Measurements from ENCODE around the gene R3HDM2. TPM values are rescaled to one million over a fixed set of nuclear protein-coding genes. Genes with fewer than 3 reads are reported as not detected.

The R3HDM2 gene
- total RNA-seq, 1 donor from 2014 or later, result 86.8 TPM

- Mint-ChIP-seq H3K4me3 (ENCODE audit: low read depth) (peak overlapping the region; percentile 90), H3K9me3 (ENCODE audit: low read depth) (no peaks in the 10 kb centered on the region), H3K27me3 (peaks cover 57% of the 10 kb centered on the region), H3K36me3 (ENCODE audit: insufficient read depth) (no peaks in the 10 kb centered on the region), H3K27ac (peak overlapping the region; percentile 87), H3K4me1 (ENCODE audit: low read depth) (peaks cover 19% of the 10 kb centered on the region)
- peak; percentile 91 for DNase-seq (ENCODE audit: low spot score, unreplicated experiment)
- peak; percentile 81 for TF ChIP-seq CTCF (IDR thresholded peaks at IDR 0.05; ENCODE audit: unreplicated experiment)
Measured at GRCh38 chr12:57459055-57459749, 28.4 kb upstream of the R3HDM2 start.

DNA sequence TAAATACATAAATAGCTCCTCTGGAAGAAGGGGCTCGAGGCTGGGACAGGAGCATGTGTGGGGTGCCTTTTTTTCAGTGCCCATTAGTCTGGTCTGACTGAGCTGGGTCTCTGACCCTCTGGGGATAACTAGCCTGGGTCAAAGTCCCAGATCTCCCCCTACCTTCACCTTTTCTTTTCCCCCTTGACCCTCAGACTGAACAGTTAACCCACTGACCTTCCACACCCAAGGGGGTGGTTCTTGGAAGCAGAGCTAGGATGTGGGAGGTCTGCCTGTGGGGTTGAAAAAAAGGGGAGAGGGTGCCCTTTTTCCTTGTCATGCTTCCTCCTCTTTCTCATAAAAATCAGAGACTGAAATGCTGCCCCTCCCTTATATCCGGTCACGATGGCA, 27.8 kb upstream of the R3HDM2 start:
- peaks cover 19% of the 10 kb centered on the region for H3K4me1 Mint-ChIP-seq (ENCODE audit: low read depth)
- no peaks in the 10 kb centered on the region for H3K9me3 Mint-ChIP-seq (ENCODE audit: low read depth)
- H3K36me3 Mint-ChIP-seq (ENCODE audit: insufficient read depth), result no peaks in the 10 kb centered on the region

DNA sequence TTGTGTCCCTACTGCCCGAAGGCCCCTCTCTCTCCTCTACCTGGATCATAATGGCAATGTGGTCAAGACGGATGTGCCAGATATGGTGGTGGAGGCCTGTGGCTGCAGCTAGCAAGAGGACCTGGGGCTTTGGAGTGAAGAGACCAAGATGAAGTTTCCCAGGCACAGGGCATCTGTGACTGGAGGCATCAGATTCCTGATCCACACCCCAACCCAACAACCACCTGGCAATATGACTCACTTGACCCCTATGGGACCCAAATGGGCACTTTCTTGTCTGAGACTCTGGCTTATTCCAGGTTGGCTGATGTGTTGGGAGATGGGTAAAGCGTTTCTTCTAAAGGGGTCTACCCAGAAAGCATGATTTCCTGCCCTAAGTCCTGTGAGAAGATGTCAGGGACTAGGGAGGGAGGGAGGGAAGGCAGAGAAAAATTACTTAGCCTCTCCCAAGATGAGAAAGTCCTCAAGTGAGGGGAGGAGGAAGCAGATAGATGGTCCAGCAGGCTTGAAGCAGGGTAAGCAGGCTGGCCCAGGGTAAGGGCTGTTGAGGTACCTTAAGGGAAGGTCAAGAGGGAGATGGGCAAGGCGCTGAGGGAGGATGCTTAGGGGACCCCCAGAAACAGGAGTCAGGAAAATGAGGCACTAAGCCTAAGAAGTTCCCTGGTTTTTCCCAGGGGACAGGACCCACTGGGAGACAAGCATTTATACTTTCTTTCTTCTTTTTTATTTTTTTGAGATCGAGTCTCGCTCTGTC, 26.1 kb upstream of the R3HDM2 start:
- H3K4me3 Mint-ChIP-seq (ENCODE audit: low read depth), result no peak overlapping the region
- TF ChIP-seq CTCF (IDR thresholded peaks at IDR 0.05; ENCODE audit: unreplicated experiment), result no peak
- no peaks in the 10 kb centered on the region for H3K9me3 Mint-ChIP-seq (ENCODE audit: low read depth)
- peak overlapping the region; percentile 69 for H3K27ac Mint-ChIP-seq
- no peak for DNase-seq (ENCODE audit: low spot score, unreplicated experiment)
- peaks cover 37% of the 10 kb centered on the region for H3K27me3 Mint-ChIP-seq
- no peaks in the 10 kb centered on the region for H3K36me3 Mint-ChIP-seq (ENCODE audit: insufficient read depth)
- H3K4me1 Mint-ChIP-seq (ENCODE audit: low read depth), result peaks cover 17% of the 10 kb centered on the region

More for the DNA sequence above, 27.8 kb upstream of the R3HDM2 start:
- no peak for TF ChIP-seq CTCF (IDR thresholded peaks at IDR 0.05; ENCODE audit: unreplicated experiment)
- DNase-seq (ENCODE audit: low spot score, unreplicated experiment), result no peak
- H3K4me3 Mint-ChIP-seq (ENCODE audit: low read depth), result peak overlapping the region; percentile 90
- peaks cover 52% of the 10 kb centered on the region for H3K27me3 Mint-ChIP-seq
- H3K27ac Mint-ChIP-seq, result peak overlapping the region; percentile 87

DNA sequence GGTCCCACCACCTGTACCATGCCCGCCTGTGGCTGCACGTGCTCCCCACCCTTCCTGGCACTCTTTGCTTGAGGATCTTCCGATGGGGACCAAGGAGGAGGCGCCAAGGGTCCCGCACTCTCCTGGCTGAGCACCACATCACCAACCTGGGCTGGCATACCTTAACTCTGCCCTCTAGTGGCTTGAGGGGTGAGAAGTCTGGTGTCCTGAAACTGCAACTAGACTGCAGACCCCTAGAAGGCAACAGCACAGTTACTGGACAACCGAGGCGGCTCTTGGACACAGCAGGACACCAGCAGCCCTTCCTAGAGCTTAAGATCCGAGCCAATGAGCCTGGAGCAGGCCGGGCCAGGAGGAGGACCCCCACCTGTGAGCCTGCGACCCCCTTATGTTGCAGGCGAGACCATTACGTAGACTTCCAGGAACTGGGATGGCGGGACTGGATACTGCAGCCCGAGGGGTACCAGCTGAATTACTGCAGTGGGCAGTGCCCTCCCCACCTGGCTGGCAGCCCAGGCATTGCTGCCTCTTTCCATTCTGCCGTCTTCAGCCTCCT, 25.4 kb upstream of the R3HDM2 start:
- peak; percentile 72 for TF ChIP-seq CTCF (IDR thresholded peaks at IDR 0.05; ENCODE audit: unreplicated experiment)
- Mint-ChIP-seq H3K27me3 (peaks cover 32% of the 10 kb centered on the region), H3K9me3 (ENCODE audit: low read depth) (no peaks in the 10 kb centered on the region), H3K4me3 (ENCODE audit: low read depth) (no peak overlapping the region), H3K27ac (no peak overlapping the region), H3K36me3 (ENCODE audit: insufficient read depth) (no peaks in the 10 kb centered on the region), H3K4me1 (ENCODE audit: low read depth) (peaks cover 15% of the 10 kb centered on the region)
- DNase-seq (ENCODE audit: low spot score, unreplicated experiment), result peak; percentile 49

DNA sequence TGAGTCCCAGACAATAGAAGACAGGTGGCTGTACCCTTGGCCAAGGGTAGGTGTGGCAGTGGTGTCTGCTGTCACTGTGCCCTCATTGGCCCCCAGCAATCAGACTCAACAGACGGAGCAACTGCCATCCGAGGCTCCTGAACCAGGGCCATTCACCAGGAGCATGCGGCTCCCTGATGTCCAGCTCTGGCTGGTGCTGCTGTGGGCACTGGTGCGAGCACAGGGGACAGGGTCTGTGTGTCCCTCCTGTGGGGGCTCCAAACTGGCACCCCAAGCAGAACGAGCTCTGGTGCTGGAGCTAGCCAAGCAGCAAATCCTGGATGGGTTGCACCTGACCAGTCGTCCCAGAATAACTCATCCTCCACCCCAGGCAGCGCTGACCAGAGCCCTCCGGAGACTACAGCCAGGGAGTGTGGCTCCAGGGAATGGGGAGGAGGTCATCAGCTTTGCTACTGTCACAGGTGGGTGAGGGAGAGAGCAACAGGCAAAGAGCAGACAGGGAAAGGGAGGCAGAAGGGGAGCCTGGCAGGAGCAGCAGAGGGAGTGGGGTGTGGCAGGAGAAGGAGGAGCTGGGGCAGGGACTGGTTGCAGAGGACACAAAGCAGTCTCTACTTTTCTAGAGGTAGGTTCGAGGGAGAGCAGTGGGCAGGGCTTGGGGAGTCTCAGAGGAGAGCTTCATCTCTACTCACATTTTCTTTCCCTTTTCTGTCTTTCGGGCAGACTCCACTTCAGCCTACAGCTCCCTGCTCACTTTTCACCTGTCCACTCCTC, 24.7 kb upstream of the R3HDM2 start:
- peaks cover 30% of the 10 kb centered on the region for H3K27me3 Mint-ChIP-seq
- H3K4me3 Mint-ChIP-seq (ENCODE audit: low read depth), result no peak overlapping the region
- no peaks in the 10 kb centered on the region for H3K9me3 Mint-ChIP-seq (ENCODE audit: low read depth)
- peaks cover 16% of the 10 kb centered on the region for H3K4me1 Mint-ChIP-seq (ENCODE audit: low read depth)
- no peak overlapping the region for H3K27ac Mint-ChIP-seq
- no peaks in the 10 kb centered on the region for H3K36me3 Mint-ChIP-seq (ENCODE audit: insufficient read depth)
- no peak for TF ChIP-seq CTCF (IDR thresholded peaks at IDR 0.05; ENCODE audit: unreplicated experiment)
- no peak for DNase-seq (ENCODE audit: low spot score, unreplicated experiment)

All from progenitor cell of endocrine pancreas (in vitro differentiated cells).